A673 (cell line): ENCODE results near the gene CTSC. TPM values are rescaled to one million over a fixed set of nuclear protein-coding genes. Genes with fewer than 3 reads are reported as not detected.

Experiments
- BruUV-seq: library from RNA; stranded (reverse); fragments of 400-500 nt; replicated peaks from 2 replicates; lab custom pipeline; 2021; lab: Mats Ljungman, UMichigan
- CTCF ChIA-PET: fragments of 300-600 bp; sonication (Branson Sonifier 250); formaldehyde crosslinking; loops from one replicate; lab custom pipeline; 2022; ENCODE audit warnings: antibody characterized with exemption; lab: Charles Lee
- POLR2A ChIA-PET: fragments of 300-600 bp; sonication (Branson Sonifier 250); formaldehyde crosslinking; loops from one replicate; lab custom pipeline; 2022; ENCODE audit warnings: antibody characterized with exemption; ENCODE audit not compliant: low non-redundant PET; lab: Charles Lee
- DNase-seq: peaks from one replicate; pipeline ENCODE4 v3.0.0-alpha.2; 2015; ENCODE audit warnings: low spot score
- H3K27ac ChIP-seq: fragments of 200-600 bp; sonication (generic); 2 replicates; pipeline ENCODE4 v1.5.1; 2016; ENCODE audit warnings: mixed run types, low read depth, mild to moderate bottlenecking, mixed read lengths, antibody characterized with exemption, low read length; ENCODE audit not compliant: poor library complexity, severe bottlenecking
- H3K27me3 ChIP-seq: fragments of 200-600 bp; sonication (generic); replicated peaks from 2 replicates; pipeline ENCODE4 v1.6.1; 2017; ENCODE audit warnings: mixed run types, low read depth, mild to moderate bottlenecking, mixed read lengths, antibody characterized with exemption, low read length; ENCODE audit not compliant: insufficient read depth, poor library complexity
- H3K36me3 ChIP-seq: fragments of 200-600 bp; sonication (generic); 2 replicates; pipeline ENCODE4 v1.6.1; 2016; ENCODE audit warnings: mixed run types, mild to moderate bottlenecking, mixed read lengths, antibody characterized with exemption, low read length; ENCODE audit not compliant: insufficient read depth, poor library complexity, severe bottlenecking
- H3K4me1 ChIP-seq: fragments of 200-600 bp; sonication (generic); 2 replicates; pipeline ENCODE4 v1.6.1; 2017; ENCODE audit warnings: mixed run types, mild to moderate bottlenecking, mixed read lengths, antibody characterized with exemption, low read length; ENCODE audit not compliant: insufficient read depth, poor library complexity, severe bottlenecking
- H3K4me3 ChIP-seq: fragments of 200-600 bp; sonication (generic); 2 replicates; pipeline ENCODE4 v1.5.1; 2016; ENCODE audit warnings: low read depth, mixed run types, mild to moderate bottlenecking, mixed read lengths, low read length; ENCODE audit not compliant: poor library complexity, severe bottlenecking
- H3K9me3 ChIP-seq: fragments of 200-600 bp; sonication (generic); 2 replicates; pipeline ENCODE4 v1.6.1; 2016; ENCODE audit warnings: mixed run types, low read depth, mild to moderate bottlenecking, mixed read lengths, antibody characterized with exemption, low read length; ENCODE audit not compliant: poor library complexity, severe bottlenecking
- CTCF ChIP-seq: fragments of 300-800, 200-600 bp; sonication (generic); conservative IDR thresholded peaks from 2 replicates; pipeline ENCODE4 v1.5.1; 2017; ENCODE audit warnings: low read depth, mild to moderate bottlenecking, antibody characterized with exemption, low read length, moderate library complexity, mixed read lengths
- EZH2 ChIP-seq: fragments of 200-600 bp; sonication (generic); IDR thresholded peaks from 2 replicates; pipeline ENCODE4 v1.6.1; 2017; ENCODE audit warnings: borderline replicate concordance, low read depth, mild to moderate bottlenecking, mixed read lengths, antibody characterized with exemption, low read length; ENCODE audit not compliant: poor library complexity, severe bottlenecking
- intact Hi-C: fragments of 100-400 bp; cut with micrococcal nuclease; formaldehyde crosslinking; loops from one replicate; pipeline ENCODE4 v1.10.0; 2022; ENCODE audit not compliant: unreplicated experiment
- total RNA-seq: library from RNA; stranded (reverse); gene quantifications from 2 replicates; pipeline ENCODE4 v1.2.3, GENCODE V29; 2021

The CTSC gene
- total RNA-seq, 1 experiment from 2014 or later: 116 TPM

- DNase-seq: no peak
- no TSS peak for BruUV-seq
- H3K27me3 ChIP-seq: no peaks in the 10 kb centered on the region
- no peak overlapping the region for H3K27ac ChIP-seq
- H3K9me3 ChIP-seq: no peaks in the 10 kb centered on the region
- no peak overlapping the region for H3K4me3 ChIP-seq
- ChIA-PET CTCF (no interaction called here), POLR2A (no interaction called here)
- intact Hi-C loops: loop anchor here (5.0 kb wide), 1 partner anchor 213 kb away; no protein-coding TSS in a partner anchor
- H3K4me1 ChIP-seq: peaks cover 43% of the 10 kb centered on the region
- H3K36me3 ChIP-seq: peaks cover 29% of the 10 kb centered on the region
- no peak for TF ChIP-seq CTCF
- no peak for TF ChIP-seq EZH2
These were observed 7.8 kb downstream of the CTSC start for GRCh38 chr11:88329563-88330250.

- Histone ChIP-seq H3K4me3 (no peak overlapping the region), H3K36me3 (peaks cover 9% of the 10 kb centered on the region), H3K27me3 (no peaks in the 10 kb centered on the region), H3K9me3 (no peaks in the 10 kb centered on the region), H3K27ac (no peak overlapping the region), H3K4me1 (peaks cover 50% of the 10 kb centered on the region)
- ChIA-PET POLR2A (no interaction called here), CTCF (no interaction called here)
- intact Hi-C loops: loop anchor here (5.0 kb wide), 1 partner anchor 215 kb away; no protein-coding TSS in a partner anchor
- peak; percentile 56 for DNase-seq
- no peak for TF ChIP-seq CTCF
- TF ChIP-seq EZH2: no peak
- no TSS peak for BruUV-seq
These were observed 9.9 kb downstream of the CTSC start for GRCh38 chr11:88327462-88328143.

- CTCF ChIA-PET: no interaction called here
- no TSS peak for BruUV-seq
- peaks cover 9% of the 10 kb centered on the region for H3K36me3 ChIP-seq
- POLR2A ChIA-PET: no interaction called here
- intact Hi-C loops: loop anchor here (5.0 kb wide), 1 partner anchor 215 kb away; no protein-coding TSS in a partner anchor
- no peak overlapping the region for H3K4me3 ChIP-seq
- no peak for DNase-seq
- TF ChIP-seq CTCF (no peak), EZH2 (no peak)
- H3K9me3 ChIP-seq: no peaks in the 10 kb centered on the region
- no peak overlapping the region for H3K27ac ChIP-seq
- peaks cover 50% of the 10 kb centered on the region for H3K4me1 ChIP-seq
- no peaks in the 10 kb centered on the region for H3K27me3 ChIP-seq
These were observed 10.5 kb downstream of the CTSC start for GRCh38 chr11:88327061-88327460.
